Astrocyte (in vitro differentiated cells and primary cell): ENCODE measurements around the gene PDE3A. TPM values are rescaled to one million over a fixed set of nuclear protein-coding genes. Genes with fewer than 3 reads are reported as not detected.

Source experiments
- DNase-seq: peaks from one replicate; pipeline ENCODE4 v3.0.0-alpha.2; 2010; ENCODE audit warnings: low read depth
- FAIRE-seq: peaks from 2 replicates; lab custom pipeline; 2011; peaks lifted over from hg19 to GRCh38; lab: Jason Lieb, UNC
- H2AFZ ChIP-seq: 2 replicates; pipeline ENCODE4 v1.6.0; 2012; ENCODE audit warnings: low read depth, low read length, inconsistent platforms
- H3K27ac ChIP-seq: 2 replicates; pipeline ENCODE4 v1.5.1; 2011; ENCODE audit warnings: low read depth, low read length, inconsistent platforms
- H3K27me3 ChIP-seq: 2 replicates; pipeline ENCODE4 v1.6.0; 2011; ENCODE audit warnings: low read length, inconsistent platforms; ENCODE audit not compliant: insufficient read depth
- H3K36me3 ChIP-seq: 2 replicates; pipeline ENCODE4 v1.5.1; 2011; ENCODE audit warnings: low read length, inconsistent platforms; ENCODE audit not compliant: insufficient read depth
- H3K4me1 ChIP-seq: 2 replicates; pipeline ENCODE4 v1.5.1; 2011; ENCODE audit warnings: low read length, inconsistent platforms; ENCODE audit not compliant: insufficient read depth
- H3K4me2 ChIP-seq: 2 replicates; pipeline ENCODE4 v1.6.0; 2012; ENCODE audit warnings: low read length, inconsistent platforms
- H3K4me3 ChIP-seq: 2 replicates; pipeline ENCODE4 v1.5.1; 2011; ENCODE audit warnings: low read depth, mild to moderate bottlenecking, low read length, inconsistent platforms; ENCODE audit not compliant: insufficient read depth
- H3K79me2 ChIP-seq: 2 replicates; pipeline ENCODE4 v1.6.0; 2012; ENCODE audit warnings: mild to moderate bottlenecking, low read length, inconsistent platforms; ENCODE audit not compliant: insufficient read depth
- H3K9ac ChIP-seq: 2 replicates; pipeline ENCODE4 v1.6.0; 2012; ENCODE audit warnings: mild to moderate bottlenecking, low read length, inconsistent platforms
- H3K9me3 ChIP-seq: 2 replicates; pipeline ENCODE4 v1.5.1; 2012; ENCODE audit warnings: low read depth, mild to moderate bottlenecking, low read length, inconsistent platforms; ENCODE audit not compliant: insufficient read depth
- H4K20me1 ChIP-seq: 2 replicates; pipeline ENCODE4 v1.6.0; 2012; ENCODE audit warnings: low read length, inconsistent platforms; ENCODE audit not compliant: insufficient read depth
- H3K27ac Mint-ChIP-seq: one replicate; pipeline ENCODE4 v1.8.0; 2021; ENCODE audit warnings: mild to moderate bottlenecking, mixed read lengths; ENCODE audit not compliant: unreplicated experiment
- H3K27me3 Mint-ChIP-seq: one replicate; pipeline ENCODE4 v1.8.0; 2021; ENCODE audit warnings: low read depth, mixed read lengths; ENCODE audit not compliant: unreplicated experiment
- H3K36me3 Mint-ChIP-seq: one replicate; pipeline ENCODE4 v1.8.0; 2021; ENCODE audit warnings: low read depth, mixed read lengths; ENCODE audit not compliant: unreplicated experiment
- H3K4me1 Mint-ChIP-seq: one replicate; pipeline ENCODE4 v1.8.0; 2021; ENCODE audit warnings: low read depth, mixed read lengths; ENCODE audit not compliant: unreplicated experiment
- H3K4me3 Mint-ChIP-seq: one replicate; pipeline ENCODE4 v1.8.0; 2021; ENCODE audit warnings: mild to moderate bottlenecking, moderate library complexity, mixed read lengths; ENCODE audit not compliant: unreplicated experiment
- H3K9me3 Mint-ChIP-seq: one replicate; pipeline ENCODE4 v1.8.0; 2021; ENCODE audit warnings: mild to moderate bottlenecking, mixed read lengths; ENCODE audit not compliant: unreplicated experiment
- EZH2 ChIP-seq: IDR thresholded peaks from 2 replicates; pipeline ENCODE4 v1.6.1; 2012; ENCODE audit warnings: mild to moderate bottlenecking, low read length, inconsistent platforms; ENCODE audit not compliant: insufficient read depth
- total RNA-seq: library from RNA; stranded (reverse); gene quantifications from 2 replicates; pipeline ENCODE4 v1.2.1, GENCODE V29; 2021
- TF ChIP-seq, protein P1 (sequence below): IDR thresholded peaks from 2 replicates; pipeline ENCODE4 v1.5.1; 2011; ENCODE audit warnings: low read depth, mild to moderate bottlenecking, inconsistent platforms, low read length, moderate library complexity; ENCODE audit not compliant: insufficient read depth

PDE3A gene
- total RNA-seq, 1 donor from 2014 or later = 1.7 TPM

GRCh38 chr12:20440408-20440807 is 72.1 kb downstream of the PDE3A start:
- H3K79me2 ChIP-seq = no peaks in the 10 kb centered on the region
- Mint-ChIP-seq H3K9me3 (no peaks in the 10 kb centered on the region), H3K27ac (no peak overlapping the region), H3K4me1 (peaks cover 7% of the 10 kb centered on the region), H3K36me3 (no peaks in the 10 kb centered on the region), H3K4me3 (no peak overlapping the region), H3K27me3 (no peaks in the 10 kb centered on the region)
- H3K4me1 ChIP-seq = peaks cover 9% of the 10 kb centered on the region
- no peaks in the 10 kb centered on the region for H3K27me3 ChIP-seq
- no peak overlapping the region for H3K27ac ChIP-seq
- H3K4me3 ChIP-seq = no peak overlapping the region
- H3K9ac ChIP-seq = no peak overlapping the region
- no peak for DNase-seq
- no peak for FAIRE-seq
- no peak overlapping the region for H2AFZ ChIP-seq
- no peak overlapping the region for H3K4me2 ChIP-seq
- H4K20me1 ChIP-seq = no peaks in the 10 kb centered on the region
- H3K36me3 ChIP-seq = no peaks in the 10 kb centered on the region
- no peaks in the 10 kb centered on the region for H3K9me3 ChIP-seq
- TF ChIP-seq, protein P1, sequence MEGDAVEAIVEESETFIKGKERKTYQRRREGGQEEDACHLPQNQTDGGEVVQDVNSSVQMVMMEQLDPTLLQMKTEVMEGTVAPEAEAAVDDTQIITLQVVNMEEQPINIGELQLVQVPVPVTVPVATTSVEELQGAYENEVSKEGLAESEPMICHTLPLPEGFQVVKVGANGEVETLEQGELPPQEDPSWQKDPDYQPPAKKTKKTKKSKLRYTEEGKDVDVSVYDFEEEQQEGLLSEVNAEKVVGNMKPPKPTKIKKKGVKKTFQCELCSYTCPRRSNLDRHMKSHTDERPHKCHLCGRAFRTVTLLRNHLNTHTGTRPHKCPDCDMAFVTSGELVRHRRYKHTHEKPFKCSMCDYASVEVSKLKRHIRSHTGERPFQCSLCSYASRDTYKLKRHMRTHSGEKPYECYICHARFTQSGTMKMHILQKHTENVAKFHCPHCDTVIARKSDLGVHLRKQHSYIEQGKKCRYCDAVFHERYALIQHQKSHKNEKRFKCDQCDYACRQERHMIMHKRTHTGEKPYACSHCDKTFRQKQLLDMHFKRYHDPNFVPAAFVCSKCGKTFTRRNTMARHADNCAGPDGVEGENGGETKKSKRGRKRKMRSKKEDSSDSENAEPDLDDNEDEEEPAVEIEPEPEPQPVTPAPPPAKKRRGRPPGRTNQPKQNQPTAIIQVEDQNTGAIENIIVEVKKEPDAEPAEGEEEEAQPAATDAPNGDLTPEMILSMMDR = no peak

- Histone ChIP-seq H2AFZ (no peak overlapping the region), H3K4me3 (no peak overlapping the region), H3K4me1 (no peaks in the 10 kb centered on the region), H3K36me3 (no peaks in the 10 kb centered on the region), H3K27ac (no peak overlapping the region), H3K4me2 (no peak overlapping the region), H3K79me2 (no peaks in the 10 kb centered on the region), H3K9ac (no peak overlapping the region), H3K27me3 (no peaks in the 10 kb centered on the region), H3K9me3 (no peaks in the 10 kb centered on the region), H4K20me1 (no peaks in the 10 kb centered on the region)
- DNase-seq = no peak
- H3K27me3 Mint-ChIP-seq = no peaks in the 10 kb centered on the region
- H3K36me3 Mint-ChIP-seq = no peaks in the 10 kb centered on the region
- no peak overlapping the region for H3K4me3 Mint-ChIP-seq
- H3K4me1 Mint-ChIP-seq = peaks cover 5% of the 10 kb centered on the region
- no peak for FAIRE-seq
- H3K9me3 Mint-ChIP-seq = no peaks in the 10 kb centered on the region
- no peak overlapping the region for H3K27ac Mint-ChIP-seq
- TF ChIP-seq, protein P1 = no peak
- no peak for TF ChIP-seq EZH2
These were observed 74.0 kb downstream of the PDE3A start for GRCh38 chr12:20442322-20442721.

- no peak for FAIRE-seq
- no peak for DNase-seq
- Histone ChIP-seq H3K9ac (no peak overlapping the region), H3K4me3 (no peak overlapping the region), H2AFZ (no peak overlapping the region), H3K4me2 (no peak overlapping the region), H3K27me3 (no peaks in the 10 kb centered on the region), H3K9me3 (no peaks in the 10 kb centered on the region), H3K27ac (no peak overlapping the region), H3K79me2 (no peaks in the 10 kb centered on the region), H3K4me1 (no peaks in the 10 kb centered on the region), H3K36me3 (no peaks in the 10 kb centered on the region), H4K20me1 (no peaks in the 10 kb centered on the region)
- no peaks in the 10 kb centered on the region for H3K9me3 Mint-ChIP-seq
- peaks cover 5% of the 10 kb centered on the region for H3K4me1 Mint-ChIP-seq
- H3K4me3 Mint-ChIP-seq = no peak overlapping the region
- no peaks in the 10 kb centered on the region for H3K36me3 Mint-ChIP-seq
- TF ChIP-seq, protein P1 = no peak
- no peak for TF ChIP-seq EZH2
- no peaks in the 10 kb centered on the region for H3K27me3 Mint-ChIP-seq
- no peak overlapping the region for H3K27ac Mint-ChIP-seq
These were observed 74.9 kb downstream of the PDE3A start for GRCh38 chr12:20443255-20443654.
